Thoracic aorta (tissue), 2 donors: ENCODE results near the gene CD109. TPM values are rescaled to one million over a fixed set of nuclear protein-coding genes. Genes with fewer than 3 reads are reported as not detected.

ENCODE experiments used
- ATAC-seq: fragments of 150-250 bp; one replicate; pipeline ENCODE4 v1.8.0; 2017; ENCODE audit warnings: low read depth; ENCODE audit not compliant: insufficient number of reproducible peaks, low FRiP score
- DNase-seq: peaks from one replicate; pipeline ENCODE4 v3.0.0-alpha.2; 2020; ENCODE audit warnings: low spot score
- H3K27ac ChIP-seq, 2 donors: fragments of 200-600 bp; sonication (generic); 1 replicate in 1 of 2; 2 replicates in 1 of 2; pipeline ENCODE4 v1.5.1; 2016; ENCODE audit warnings: mild to moderate bottlenecking in 2 of 2, moderate library complexity in 2 of 2
- H3K27me3 ChIP-seq: fragments of 200-600 bp; sonication (generic); replicated peaks from 2 replicates; pipeline ENCODE4 v1.6.0; 2016; ENCODE audit warnings: mild to moderate bottlenecking; ENCODE audit not compliant: insufficient read depth
- H3K36me3 ChIP-seq: fragments of 200-600 bp; sonication (generic); one replicate; pipeline ENCODE4 v1.5.1; 2016
- H3K4me1 ChIP-seq, 2 donors: fragments of 200-600 bp; sonication (generic); 1 replicate in 1 of 2; 2 replicates in 1 of 2; pipeline versions ENCODE4 v1.5.1 to v1.6.0; 2016; ENCODE audit warnings: low read depth in 2 of 2, mild to moderate bottlenecking in 1 of 2; ENCODE audit not compliant: control insufficient read depth in 1 of 2
- H3K4me3 ChIP-seq: fragments of 200-600 bp; sonication (generic); 2 replicates; pipeline ENCODE4 v1.5.1; 2016; ENCODE audit warnings: mild to moderate bottlenecking
- H3K9me3 ChIP-seq: fragments of 200-600 bp; sonication (generic); 2 replicates; pipeline ENCODE4 v1.5.1; 2016
- total RNA-seq, 2 donors: library from RNA; depleted of rRNA; stranded (reverse); fragments of >200 nt; gene quantifications; one replicate each; pipeline versions ENCODE4 v1.1.0 to v1.2.3, GENCODE V29; 2016
- TF ChIP-seq, protein P1 (sequence below): fragments of 200-600 bp; sonication (generic); IDR thresholded peaks from one replicate; pipeline ENCODE4 v1.5.1; 2019; ENCODE audit warnings: antibody characterized with exemption

CD109 gene
- total RNA-seq, 2 donors from 2014 or later = 12.6 to 21.3 TPM

DNA sequence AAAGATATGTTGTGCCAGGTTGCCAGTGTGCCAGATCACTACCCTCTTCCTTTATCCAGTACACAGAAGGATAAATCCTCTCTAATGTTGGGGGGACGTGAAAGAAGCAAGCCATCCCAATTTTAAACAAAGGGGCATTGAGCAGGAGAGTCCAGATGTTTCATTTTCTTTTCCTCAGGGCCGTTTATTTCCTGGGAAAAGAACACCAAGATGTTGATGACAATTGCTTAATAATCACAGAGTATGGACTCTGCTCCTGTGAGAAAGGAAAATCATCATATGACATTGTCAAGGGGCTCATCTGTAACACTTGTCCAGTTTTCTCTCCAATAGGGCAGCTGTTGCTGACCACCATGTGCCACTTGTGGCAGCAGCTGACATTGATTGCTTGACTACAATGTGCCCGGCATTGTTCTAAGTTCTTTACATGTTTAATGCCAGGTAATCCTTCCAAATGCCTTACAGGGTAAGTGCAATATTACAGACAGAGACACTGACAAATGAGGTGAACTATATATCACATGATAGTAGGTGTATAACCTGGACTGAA lies 161.4 kb downstream of the CD109 start:
- no peaks in the 10 kb centered on the region for H3K27me3 ChIP-seq
- no peak overlapping the region for H3K4me3 ChIP-seq
- TF ChIP-seq, protein P1, sequence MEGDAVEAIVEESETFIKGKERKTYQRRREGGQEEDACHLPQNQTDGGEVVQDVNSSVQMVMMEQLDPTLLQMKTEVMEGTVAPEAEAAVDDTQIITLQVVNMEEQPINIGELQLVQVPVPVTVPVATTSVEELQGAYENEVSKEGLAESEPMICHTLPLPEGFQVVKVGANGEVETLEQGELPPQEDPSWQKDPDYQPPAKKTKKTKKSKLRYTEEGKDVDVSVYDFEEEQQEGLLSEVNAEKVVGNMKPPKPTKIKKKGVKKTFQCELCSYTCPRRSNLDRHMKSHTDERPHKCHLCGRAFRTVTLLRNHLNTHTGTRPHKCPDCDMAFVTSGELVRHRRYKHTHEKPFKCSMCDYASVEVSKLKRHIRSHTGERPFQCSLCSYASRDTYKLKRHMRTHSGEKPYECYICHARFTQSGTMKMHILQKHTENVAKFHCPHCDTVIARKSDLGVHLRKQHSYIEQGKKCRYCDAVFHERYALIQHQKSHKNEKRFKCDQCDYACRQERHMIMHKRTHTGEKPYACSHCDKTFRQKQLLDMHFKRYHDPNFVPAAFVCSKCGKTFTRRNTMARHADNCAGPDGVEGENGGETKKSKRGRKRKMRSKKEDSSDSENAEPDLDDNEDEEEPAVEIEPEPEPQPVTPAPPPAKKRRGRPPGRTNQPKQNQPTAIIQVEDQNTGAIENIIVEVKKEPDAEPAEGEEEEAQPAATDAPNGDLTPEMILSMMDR = no peak
- no peak for DNase-seq
- no peak for ATAC-seq
- H3K4me1 ChIP-seq = no peaks in the 10 kb centered on the region
- no peaks in the 10 kb centered on the region for H3K36me3 ChIP-seq
- no peak overlapping the region for H3K27ac ChIP-seq
- no peaks in the 10 kb centered on the region for H3K9me3 ChIP-seq

DNA sequence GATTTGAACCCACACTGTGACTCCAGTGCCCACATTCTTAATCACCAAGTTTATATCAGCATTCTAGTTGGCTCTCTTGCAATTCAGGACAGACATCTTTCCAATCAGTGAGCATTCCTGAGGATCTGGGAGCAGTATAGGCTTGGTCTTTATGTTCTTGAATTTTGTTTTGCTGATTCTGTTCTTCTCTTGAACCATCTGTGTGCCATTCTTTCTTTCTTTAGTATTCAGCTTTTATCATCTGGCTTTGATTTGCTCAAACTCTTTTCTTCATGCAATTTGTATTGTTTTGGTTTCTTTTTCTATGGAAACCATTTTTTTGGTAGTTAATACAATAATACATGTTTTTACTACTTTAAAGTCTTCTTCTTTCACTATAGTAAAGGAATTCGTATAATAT lies 162.4 kb downstream of the CD109 start:
- no peak for DNase-seq
- TF ChIP-seq, protein P1 = no peak
- Histone ChIP-seq H3K27me3 (no peaks in the 10 kb centered on the region), H3K36me3 (no peaks in the 10 kb centered on the region), H3K4me3 (no peak overlapping the region), H3K9me3 (no peaks in the 10 kb centered on the region), H3K4me1 (no peaks in the 10 kb centered on the region), H3K27ac (no peak overlapping the region)
- ATAC-seq = no peak

DNA sequence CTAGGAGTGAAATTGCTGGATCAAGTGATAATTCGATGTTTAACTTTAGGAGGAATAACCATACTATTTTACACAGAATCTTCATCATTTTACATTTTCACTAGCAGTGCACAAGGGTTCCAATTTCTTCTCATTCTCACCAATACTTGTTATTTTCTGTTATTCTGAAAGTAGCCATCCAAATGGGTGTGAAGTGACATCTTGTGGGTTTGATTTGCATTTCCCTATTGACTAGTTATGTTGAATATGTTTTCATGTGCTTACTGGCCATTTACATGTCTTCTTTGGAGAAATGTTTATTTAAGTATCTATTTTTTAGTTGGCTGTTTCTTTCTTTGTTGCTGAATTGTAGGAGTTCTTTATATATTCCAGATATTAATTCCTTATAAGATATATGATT lies 164.3 kb downstream of the CD109 start:
- Histone ChIP-seq H3K4me1 (no peaks in the 10 kb centered on the region), H3K9me3 (no peaks in the 10 kb centered on the region), H3K27ac (no peak overlapping the region), H3K27me3 (no peaks in the 10 kb centered on the region), H3K4me3 (no peak overlapping the region), H3K36me3 (no peaks in the 10 kb centered on the region)
- ATAC-seq (no peak), DNase-seq (no peak)
- TF ChIP-seq, protein P1 = no peak

DNA sequence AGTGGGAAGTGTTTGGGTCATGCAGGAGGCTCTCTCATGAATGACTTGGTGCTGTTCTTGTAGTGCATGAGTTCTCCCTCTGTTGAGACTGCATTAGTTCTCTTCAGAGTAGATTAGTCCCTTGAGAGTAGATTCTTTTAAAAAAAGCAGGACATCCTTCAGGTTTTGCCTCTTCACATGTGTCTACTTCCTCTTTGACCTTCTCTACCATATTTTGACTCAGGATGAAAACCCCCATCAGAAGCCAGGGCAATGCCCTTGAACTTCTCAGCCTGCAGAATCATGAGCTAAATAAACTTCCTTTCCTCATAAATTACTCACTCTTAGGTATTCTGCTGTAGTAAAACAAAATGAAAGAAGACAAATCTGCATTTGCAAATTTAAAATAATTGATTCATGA lies 170.3 kb downstream of the CD109 start:
- TF ChIP-seq, protein P1 = no peak
- Histone ChIP-seq H3K9me3 (no peaks in the 10 kb centered on the region), H3K27ac (no peak overlapping the region), H3K27me3 (no peaks in the 10 kb centered on the region), H3K4me3 (no peak overlapping the region), H3K4me1 (no peaks in the 10 kb centered on the region), H3K36me3 (no peaks in the 10 kb centered on the region)
- no peak for ATAC-seq
- no peak for DNase-seq

DNA sequence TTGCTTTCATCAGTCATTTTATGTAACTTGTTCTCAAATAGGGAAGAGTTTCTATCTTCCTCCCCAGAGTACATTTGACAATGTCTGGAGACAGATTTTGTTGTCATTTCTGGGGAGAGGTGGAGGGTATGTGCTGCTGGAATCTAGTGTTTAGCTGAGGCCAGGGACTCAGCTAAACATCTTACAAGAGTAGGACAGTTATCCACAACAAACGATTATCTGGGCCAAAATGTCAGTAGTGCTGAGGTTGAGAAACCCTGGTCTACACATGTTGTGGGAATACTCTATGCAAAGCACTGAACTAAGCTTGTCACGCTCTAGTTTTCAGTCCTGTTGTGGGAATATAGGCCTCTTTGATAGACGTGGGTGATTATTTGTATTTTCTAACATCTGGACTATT lies 171.4 kb downstream of the CD109 start:
- no peak overlapping the region for H3K4me3 ChIP-seq
- DNase-seq = no peak
- H3K9me3 ChIP-seq = no peaks in the 10 kb centered on the region
- no peaks in the 10 kb centered on the region for H3K27me3 ChIP-seq
- peak; percentile 6 for ATAC-seq
- H3K27ac ChIP-seq = no peak overlapping the region
- H3K4me1 ChIP-seq = no peaks in the 10 kb centered on the region
- H3K36me3 ChIP-seq = no peaks in the 10 kb centered on the region
- TF ChIP-seq, protein P1 = no peak
